HG03575 (cell line): ENCODE measurements around the gene CBFB.

ENCODE experiments used
- ATAC-seq: cut with Tn5 transposase; IDR thresholded peaks from one replicate; pipeline ENCODE4 v1.9.1; 2021; ENCODE audit not compliant: unreplicated experiment, insufficient number of reproducible peaks, low FRiP score; ENCODE audit errors: extremely low read depth

CBFB gene

DNA sequence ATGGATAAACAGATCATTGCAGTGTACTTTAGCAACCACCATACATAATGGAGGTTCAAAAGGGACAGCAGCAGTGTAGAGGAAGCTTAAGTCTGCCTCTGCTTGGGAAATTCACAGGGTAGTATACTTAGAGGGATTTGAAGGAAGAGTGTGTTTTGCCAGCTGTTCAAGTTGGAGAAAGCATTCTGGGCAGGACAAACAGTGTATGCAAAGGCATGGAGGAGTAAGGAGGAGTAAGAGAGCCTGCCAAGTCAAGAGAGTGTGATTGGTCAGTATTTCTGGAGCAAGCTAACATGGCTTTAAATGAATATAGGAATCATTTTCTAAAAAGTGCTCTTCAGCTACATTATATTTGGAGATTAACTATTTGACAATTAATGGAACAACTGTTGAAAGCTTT is 57.9 kb downstream of the CBFB start:
- ATAC-seq = no peak

DNA sequence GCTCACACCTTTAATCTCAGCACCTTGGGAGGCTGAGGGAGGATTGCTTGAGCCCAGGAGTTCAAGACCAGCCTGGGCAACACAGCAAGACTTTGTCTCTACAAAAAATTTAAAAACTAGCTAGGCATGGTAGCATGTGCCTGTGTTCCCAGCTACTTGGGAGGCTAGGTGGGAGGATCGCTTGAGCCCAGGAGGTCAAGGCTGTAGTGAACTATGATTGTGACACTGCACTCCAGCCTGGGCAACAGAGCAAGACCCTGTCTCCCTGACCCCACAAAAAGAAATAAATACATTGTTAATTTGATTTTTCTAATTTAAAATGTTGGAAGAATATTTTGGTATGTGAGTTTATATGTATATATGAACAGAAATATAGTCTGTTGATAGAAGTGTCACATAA is 58.3 kb downstream of the CBFB start:
- no peak for ATAC-seq

DNA sequence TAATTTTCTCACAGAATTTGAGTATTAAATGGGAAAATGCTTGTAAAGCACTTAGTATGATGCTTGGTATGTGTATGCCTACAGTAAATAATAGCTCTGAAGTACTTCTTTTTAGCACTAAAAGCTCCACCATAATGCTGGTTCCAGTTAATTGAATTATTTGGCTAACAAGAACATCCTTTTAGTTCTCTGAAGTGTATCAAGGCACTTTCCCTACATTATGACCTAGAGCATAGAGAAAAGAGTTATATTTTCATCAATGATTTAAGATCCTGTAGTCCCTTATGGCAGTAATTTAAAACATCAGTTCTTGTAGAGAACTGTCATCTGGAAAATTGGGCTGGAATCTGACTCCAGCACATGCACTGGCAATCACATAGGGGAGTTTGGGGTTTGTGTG is 58.9 kb downstream of the CBFB start:
- no peak for ATAC-seq

DNA sequence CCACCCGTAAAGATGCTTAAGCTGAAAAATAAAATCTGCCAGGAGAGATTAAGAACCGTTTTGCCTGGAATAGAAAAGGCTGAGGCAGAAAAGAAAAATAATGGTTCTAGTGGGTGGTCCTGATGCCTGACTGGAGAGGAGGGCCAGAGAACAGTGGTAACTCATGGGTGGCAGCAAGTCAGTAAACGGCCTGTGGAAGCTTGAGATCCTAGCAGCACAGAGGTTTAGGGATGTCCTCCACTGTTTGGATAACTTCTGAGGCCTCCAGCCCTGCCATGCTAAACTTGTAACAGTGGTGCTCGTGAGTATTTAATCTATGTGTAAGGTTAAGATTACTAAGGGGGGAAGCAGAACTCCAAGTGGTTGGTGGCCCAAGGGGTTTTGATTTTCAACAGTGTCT is 59.6 kb downstream of the CBFB start:
- ATAC-seq = no peak

DNA sequence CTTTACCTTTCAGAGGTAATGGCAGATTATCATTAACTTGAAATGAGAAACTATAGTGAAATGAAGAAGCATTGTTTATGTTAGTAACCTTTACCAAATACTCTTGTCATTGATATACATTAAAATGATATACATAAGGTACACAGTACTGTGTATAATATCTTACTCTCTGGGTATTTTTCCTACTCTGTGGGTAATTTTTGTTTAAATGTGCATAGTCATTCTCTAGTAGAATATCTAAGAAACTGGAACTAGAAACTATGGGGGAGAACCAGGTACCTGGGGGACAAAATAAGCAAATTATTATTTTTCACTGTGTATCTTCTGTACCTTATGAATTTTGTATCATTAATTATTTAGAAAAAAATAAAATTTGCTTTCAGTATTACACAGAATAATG is 60.2 kb downstream of the CBFB start:
- ATAC-seq = no peak

DNA sequence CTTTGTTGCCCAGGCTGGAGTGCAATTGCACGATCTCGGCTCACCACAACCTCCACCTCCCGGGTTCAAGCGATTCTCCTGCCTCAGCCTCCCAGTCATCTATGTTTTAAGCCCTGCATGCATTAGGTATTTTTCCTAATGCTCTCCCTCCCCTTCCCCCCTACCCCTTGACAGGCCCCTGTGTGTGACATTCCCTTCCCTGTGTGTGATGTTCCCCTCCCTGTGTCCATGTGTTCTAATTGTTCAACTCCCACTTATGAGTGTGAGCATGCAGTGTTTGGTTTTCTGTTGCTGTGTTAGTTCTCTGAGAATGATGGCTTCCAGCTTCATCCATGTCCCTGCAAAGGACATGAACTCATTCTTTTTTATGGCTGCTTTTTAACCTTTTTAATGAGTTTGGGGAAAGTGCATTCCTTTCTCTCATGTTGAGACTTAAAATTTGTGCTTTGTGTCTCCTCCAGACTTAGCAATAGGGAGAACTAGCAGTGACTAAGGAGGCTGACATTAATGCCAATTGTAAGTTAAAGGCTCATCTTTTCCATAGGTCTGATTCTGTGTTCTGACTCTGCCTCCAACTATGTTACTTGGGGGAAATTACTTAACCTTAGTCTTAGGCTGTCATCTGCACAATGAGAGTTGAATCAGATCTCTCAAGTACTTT is 63.1 kb downstream of the CBFB start:
- no peak for ATAC-seq

DNA sequence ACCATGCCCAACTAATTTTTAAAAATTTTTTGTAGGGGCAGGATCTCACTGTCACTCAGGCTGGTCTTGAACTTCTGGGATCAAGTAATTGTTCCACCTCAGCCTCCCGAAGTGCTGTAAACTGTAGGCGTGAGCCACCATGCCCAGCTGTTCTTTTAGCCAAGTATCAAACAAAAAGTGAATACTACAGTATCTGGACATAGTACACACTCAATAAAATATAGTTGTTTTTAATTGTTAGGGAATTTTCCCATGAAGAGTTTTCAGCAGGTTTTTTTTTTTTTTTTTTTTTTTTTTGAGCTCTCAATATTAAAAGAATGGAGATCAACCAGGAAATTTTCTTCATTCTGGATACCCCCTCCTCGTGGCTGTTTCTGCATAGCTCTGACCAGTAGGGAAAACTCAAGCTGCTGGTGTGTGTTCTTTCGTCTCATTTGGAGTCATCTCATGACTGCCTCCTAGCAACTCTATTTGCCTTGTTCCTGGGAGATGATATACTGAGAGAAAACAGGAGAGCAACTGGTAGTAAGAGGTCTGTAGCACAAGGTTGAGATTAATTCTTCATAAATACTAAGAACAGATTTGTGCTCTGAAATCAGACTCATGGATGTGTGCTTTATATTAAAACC is 64.3 kb downstream of the CBFB start:
- ATAC-seq = no peak

DNA sequence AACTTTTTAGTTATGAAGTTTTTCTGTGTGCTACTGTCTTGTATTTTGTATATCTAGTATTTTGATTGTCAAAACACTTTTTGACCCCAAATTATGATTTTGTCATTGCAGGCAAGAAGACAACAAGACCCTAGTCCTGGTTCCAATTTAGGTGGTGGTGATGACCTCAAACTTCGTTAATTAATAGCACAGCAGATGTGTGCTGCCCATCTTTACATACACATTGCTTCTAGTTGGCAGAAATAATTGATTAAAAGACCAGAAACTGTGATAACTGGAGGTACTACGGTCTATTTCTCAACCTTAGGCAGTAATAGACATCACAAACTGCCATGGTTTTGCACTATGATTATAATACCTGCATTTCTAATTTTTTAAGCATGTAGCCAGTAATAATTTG is 69.7 kb downstream of the CBFB start:
- ATAC-seq = no peak

DNA sequence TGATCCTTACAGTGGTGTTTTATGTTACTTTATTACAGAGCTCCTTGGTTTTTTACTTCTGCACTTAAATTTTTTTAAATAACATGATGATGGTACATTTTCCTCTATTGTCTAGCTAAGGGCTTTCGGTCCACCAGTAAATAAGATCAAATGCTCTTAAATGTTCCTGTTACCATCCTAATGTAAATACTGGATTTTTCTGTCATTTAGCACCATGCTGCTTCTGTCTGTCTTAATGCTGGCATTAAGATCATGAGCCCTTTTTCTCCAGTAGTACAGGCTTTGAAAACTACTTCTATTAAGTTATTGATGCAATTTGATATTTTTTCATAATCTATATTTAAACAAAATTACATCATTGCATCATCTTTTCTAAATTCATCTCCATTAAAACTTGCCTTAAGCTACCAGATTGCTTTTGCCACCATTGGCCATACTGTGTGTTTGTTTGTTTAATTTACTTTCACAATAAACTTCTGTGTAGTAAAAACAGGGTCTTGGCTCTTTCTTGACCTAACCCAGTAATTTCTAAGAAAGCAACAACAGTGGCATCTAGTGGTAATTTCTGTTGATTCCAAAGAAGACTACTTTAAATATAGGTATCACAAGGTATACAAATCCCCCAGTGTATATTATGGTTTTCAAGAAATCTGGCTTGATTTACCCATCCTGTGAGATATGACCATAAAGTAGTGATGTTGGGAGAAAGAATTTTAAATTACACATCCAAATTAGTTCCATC is 71.8 kb downstream of the CBFB start:
- ATAC-seq = no peak

DNA sequence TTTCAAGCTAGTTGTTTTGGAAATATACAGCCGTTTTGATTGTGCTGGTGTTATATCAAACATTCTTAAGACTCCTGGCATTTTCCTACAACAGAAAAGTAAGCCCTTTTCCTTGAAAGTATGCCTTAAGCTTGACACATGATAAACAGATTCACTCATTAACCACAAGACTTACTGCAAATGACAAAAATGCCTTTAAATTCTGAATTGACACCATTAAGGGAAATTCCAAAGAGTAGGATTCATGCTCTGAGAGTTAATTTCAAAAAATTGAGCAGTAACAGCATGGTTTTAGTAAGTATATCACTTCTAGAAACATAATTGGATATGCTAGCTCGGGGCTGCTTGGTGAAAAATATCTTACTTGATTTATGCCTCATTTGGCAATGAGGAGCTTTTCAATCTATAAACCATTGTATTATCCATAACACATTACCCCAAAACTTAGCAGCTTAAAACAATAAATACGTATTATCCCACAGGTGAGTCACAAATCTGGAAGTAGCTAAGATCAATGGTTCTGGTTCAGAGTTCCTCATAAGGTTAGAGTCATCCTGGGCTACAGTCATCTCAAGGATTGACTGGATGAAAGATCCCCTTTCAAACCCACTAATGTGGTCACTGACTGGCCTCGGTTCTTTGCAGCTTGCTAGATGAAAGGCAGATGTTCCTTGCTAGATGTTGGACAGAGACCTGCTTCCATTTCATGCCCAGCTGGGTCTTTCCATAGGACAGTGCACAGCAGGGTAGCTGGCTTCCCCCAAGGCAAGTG is 72.5 kb downstream of the CBFB start:
- ATAC-seq = no peak

DNA sequence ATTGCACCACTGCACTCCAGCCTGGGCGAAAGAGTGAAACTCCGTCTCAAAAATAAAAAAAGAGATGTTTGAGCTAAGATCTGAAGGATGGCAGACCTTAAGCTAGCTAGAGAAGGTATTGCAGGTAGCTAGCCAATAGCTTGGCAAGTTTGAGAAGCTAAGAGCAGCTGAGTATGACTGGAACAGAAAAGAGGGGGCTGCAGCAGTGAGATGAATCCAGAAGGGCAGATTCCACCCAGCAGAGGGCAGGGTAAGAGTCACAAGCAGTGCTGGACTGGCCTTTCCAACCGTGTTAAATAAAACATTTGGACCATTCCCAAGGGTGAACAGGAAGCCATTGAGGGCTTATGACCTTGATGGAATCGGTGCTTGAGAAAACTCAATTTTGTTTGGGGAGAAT is 75.1 kb downstream of the CBFB start:
- no peak for ATAC-seq

DNA sequence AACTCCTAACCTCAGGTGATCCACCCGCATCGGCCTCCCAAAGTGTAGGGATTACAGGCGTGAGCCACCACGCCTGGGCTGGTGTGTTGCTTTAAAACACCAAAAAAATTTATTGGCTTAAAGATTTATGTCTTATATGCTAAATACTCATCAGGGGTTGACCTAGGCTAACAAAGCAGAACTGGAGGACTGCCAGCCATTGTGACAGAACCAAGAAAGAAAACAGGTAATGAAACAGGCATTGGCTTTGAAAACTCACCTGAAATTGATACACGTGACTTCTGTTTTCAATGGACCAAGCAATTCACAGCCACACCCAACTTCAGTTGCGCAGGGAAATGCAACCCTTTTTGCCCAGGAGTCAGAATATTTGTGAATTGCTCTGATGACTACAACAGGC is 75.9 kb downstream of the CBFB start:
- ATAC-seq = no peak

DNA sequence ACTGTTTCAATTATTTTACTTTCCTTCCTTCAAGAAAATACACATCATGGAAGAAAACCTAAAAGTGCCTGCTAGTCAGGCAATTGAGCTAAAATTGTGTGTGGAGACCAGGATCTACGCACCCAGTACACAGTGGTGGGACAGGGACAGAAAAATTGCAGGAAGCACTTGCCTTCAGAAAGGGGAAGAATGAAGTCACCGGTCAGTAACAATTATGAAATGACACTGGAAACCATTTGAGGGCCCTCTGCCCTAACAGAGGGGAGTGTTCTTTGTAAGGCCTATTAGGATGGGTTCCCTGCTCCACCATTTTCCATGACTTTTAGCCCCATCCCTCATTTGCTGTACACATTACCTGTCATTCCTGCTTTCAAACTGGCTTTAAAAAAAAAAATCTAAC is 76.3 kb downstream of the CBFB start:
- no peak for ATAC-seq

DNA sequence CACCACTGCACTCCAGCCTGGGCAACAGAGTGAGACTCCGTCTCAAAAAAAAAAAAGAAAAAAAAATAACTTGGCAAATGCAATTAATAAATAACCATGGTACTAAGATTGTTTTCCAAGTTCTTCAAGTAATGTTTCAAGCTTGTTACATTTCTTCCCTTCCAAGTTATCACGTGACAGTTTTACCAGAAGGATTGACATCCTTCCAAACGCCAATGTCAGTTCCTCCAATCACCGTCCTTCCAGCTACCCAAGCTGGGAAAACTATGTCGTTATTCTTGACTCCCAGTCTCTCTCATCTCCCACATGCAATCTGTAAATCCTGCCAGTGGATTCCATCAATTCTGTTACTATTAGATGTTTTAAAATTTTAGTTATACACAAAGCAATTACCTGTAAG is 76.9 kb downstream of the CBFB start:
- no peak for ATAC-seq

DNA sequence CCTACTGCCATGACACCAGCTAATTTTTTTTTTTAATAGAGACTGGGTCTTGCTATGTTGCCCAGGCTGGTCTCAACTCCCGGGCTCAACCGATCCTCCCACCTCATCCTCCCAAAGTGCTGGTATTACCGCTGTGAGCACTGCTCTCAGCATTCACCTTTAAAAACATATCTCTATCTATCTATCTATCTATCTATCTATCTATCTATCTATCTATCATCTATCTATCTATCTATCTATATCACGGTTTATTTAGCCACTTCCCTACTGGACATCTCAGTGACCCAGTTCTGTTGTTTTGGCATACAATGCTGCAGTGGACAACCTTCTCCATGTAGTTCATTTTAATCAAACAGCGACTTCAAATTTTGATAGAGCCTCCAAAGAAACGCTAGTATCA is 79.5 kb downstream of the CBFB start:
- no peak for ATAC-seq

DNA sequence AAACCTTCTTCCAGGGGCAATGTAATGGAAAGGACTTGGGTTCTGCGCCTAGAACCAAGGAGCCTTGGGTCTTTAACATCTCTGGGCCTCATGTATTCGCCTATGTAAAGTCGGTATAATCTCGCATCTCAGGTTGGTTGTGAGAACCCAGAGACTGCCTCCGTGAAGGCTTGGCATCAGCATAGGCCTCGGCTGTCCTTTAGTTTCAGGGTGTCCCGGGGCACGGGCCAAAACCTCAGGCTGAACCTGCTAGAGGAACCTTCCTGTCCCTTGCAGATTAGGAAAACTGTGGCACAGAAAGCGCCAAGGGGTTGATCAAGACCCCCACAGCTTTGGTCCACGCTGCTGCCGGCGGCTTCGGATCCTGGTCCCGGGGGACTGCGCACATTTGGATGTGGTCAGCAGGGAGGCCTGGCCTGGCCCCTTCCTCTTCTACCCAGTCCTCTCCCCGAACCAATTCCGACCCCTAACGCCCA is 80.0 kb downstream of the CBFB start:
- ATAC-seq = no peak

DNA sequence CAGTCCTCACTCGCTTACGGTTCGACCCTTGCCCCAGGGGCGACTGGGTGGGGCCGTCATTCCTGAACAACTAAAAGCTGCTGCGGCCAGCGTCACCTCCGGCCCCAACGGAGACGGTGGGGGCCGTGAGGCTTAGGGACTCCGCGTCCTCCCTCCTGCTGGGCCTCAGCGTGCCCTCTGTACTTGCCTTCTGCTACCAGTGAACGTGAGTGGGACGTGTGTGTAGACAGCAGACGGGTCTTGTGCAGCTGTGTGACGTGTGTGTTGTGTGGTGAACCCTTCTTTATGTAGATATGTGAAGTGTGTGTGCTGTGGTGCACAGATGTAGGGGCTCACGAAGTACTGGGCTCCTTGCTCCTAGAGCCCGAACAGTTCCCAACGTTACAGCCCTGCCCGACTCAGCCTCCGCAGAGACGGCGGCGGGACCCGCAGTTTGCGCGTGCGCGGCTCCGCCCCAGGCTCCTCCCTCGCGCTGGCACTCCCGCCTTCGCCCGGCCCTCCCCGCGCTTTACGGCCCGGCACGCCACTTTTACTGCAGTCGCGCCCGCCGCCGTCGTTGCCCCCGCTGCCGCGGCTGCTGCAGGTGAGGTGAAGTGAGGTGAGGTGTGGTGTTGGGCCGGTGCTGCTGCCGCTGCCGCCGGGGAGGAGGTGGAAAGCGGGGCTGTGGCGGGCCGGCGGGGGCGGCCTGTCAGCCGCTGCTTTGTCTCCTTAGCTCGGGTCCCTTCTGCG is 80.6 kb downstream of the CBFB start, which contains the start of gene PHAF1:
Gene PHAF1, plus strand, starts transcription at position 535 of the 729 bp plus-strand sequence. CDS start 235 bp downstream, outside the sequence.
- ATAC-seq = no peak

DNA sequence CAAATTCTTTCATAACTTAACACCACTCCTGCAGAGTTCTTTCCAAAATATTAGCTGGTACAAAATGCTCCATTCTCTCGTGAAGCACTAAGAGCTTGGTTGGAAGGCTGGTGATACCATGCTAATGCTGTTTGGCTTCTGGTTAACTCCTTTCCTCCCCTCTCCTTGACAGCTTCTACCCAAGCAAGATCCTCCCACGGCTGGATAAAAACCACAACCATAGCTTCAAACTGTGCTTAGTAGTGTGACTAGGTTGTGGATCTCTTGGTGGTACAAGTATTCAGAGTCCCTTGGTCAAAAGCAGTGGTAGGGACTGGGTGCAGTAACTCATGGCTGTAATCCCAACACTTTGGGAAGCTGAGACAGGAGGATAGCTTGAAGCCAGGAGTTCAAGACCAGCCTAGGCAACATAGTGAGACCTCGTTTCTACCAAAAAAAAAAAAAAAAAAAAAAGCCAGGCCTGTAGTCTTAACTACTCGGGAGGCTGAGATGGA is 83.0 kb downstream of the CBFB start:
- no peak for ATAC-seq
